HG03060 (cell line): ENCODE results near the gene CASTOR1.

ENCODE experiments used
- ATAC-seq: cut with Tn5 transposase; IDR thresholded peaks from one replicate; pipeline ENCODE4 v1.9.1; 2021; ENCODE audit warnings: low read depth, moderate number of reproducible peaks; ENCODE audit not compliant: unreplicated experiment

Gene CASTOR1

DNA sequence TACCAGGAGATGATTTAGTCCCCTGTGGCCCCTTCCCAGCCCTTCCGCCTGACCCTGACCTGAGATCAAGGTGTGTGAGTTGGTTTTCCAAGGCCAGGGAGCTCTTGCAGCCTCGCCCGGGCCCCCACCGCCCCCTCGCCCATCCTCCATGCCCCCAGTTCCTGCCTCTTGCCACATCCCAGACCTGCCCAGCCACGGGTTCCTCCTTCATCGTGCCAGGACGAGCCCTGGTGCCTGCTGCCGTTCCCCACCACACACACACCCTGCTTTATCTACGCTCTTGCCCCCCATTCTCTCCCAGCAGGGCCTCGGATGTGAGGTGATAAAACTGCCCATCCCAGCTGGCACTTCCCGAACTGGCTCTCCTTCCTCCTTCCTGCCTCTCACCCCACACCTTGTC is 41.3 kb downstream of the CASTOR1 start:
- no peak for ATAC-seq

- no peak for ATAC-seq
Observed at GRCh38 chr22:30247561-30247960, 41.7 kb downstream of the CASTOR1 start.

GRCh38 chr22:30246814-30247376 is 42.4 kb downstream of the CASTOR1 start:
- no peak for ATAC-seq

- ATAC-seq, result no peak
Observed at GRCh38 chr22:30245985-30246813, 43.1 kb downstream of the CASTOR1 start, which contains the start of gene LIF. LIF (minus strand) TSS chr22:30246759; CDS start chr22:30246695, 64 bp downstream.

GRCh38 chr22:30245181-30245984 is 43.9 kb downstream of the CASTOR1 start:
- no peak for ATAC-seq

GRCh38 chr22:30244641-30245040 is 44.7 kb downstream of the CASTOR1 start:
- no peak for ATAC-seq

- ATAC-seq, result no peak
Observed at GRCh38 chr22:30244066-30244465, 45.2 kb downstream of the CASTOR1 start.

DNA sequence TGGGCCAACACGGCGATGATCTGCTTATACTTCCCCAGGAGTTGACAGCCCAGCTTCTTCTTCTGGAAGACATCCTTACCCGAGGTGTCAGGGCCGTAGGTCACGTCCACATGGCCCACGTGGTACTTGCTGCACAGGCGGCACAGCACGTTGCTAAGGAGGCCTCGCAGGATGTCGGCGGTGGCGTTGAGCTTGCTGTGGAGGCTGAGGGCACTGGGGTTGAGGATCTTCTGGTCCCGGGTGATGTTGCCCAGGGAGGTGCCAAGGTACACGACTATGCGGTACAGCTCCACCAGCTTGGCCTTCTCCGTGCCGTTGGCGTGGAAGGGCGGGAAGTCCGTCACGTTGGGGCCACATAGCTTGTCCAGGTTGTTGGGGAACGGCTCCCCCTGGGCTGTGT is 45.6 kb downstream of the CASTOR1 start:
- no peak for ATAC-seq

- ATAC-seq, result no peak
Observed at GRCh38 chr22:30241576-30242371, 47.5 kb downstream of the CASTOR1 start.

DNA sequence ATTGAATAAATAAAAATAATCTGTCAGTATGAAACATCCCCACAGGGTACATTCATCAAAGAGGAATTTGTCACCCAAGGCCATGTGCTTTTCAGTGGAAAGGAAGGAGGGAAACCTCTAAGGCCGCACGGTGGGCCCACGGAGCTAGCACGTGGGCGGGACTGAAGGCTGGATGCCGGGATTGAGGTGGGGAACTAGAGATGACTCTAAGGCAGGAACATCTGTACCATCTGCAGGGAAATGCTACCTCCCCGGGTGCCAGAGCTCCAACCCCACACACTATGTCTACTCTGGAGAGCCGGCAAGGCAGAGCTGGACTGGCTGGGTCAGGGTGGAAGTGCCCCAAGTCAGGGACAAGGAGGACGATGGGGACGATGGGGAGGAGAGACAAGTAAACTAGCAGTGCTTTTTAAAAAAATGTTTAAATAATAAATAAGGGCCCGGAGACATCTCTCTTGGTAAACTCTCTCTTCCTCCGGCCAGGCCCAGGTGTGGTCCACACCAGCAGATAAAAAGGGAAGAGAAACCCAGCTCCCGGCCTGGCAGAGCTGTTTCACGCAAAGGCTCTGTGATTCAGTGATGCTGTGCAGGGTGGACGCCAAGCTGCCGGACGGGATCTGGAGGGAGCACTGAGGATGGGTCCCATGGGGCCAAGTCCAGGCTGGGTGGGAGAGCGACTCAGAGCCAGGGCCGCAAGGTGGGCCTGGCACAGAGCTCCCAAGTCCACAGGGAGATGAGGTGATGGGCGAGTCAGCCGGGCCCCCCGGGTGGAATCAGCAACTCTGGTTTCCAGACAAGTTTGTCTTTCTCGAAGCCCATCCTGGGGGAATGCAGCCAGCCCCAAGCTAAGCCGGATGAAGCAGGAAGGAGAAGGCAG is 48.5 kb downstream of the CASTOR1 start:
- no peak for ATAC-seq

GRCh38 chr22:30239488-30240405 is 49.6 kb downstream of the CASTOR1 start:
- ATAC-seq, result no peak

GRCh38 chr22:30238661-30239487 is 50.4 kb downstream of the CASTOR1 start:
- ATAC-seq, result no peak

GRCh38 chr22:30238136-30238535 is 51.2 kb downstream of the CASTOR1 start:
- no peak for ATAC-seq

DNA sequence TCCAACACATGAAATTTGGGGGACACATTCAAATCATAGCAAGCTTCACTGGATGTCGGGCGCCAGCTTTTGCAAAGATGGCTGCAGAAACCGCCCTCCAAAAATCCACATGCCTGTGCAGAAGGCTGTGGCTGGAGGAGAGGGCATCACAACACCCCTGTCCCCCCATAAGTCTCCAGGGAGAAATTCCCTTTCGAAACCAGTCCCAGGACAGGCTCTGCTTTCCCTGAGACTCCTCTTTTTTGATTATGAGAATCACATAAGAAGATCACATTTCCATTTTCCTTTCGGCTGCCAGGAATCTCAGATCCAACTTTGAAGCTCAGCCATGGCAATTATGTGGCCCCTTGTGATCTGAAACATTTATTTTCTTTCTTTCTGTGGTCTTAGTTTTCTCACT is 52.4 kb downstream of the CASTOR1 start:
- no peak for ATAC-seq

DNA sequence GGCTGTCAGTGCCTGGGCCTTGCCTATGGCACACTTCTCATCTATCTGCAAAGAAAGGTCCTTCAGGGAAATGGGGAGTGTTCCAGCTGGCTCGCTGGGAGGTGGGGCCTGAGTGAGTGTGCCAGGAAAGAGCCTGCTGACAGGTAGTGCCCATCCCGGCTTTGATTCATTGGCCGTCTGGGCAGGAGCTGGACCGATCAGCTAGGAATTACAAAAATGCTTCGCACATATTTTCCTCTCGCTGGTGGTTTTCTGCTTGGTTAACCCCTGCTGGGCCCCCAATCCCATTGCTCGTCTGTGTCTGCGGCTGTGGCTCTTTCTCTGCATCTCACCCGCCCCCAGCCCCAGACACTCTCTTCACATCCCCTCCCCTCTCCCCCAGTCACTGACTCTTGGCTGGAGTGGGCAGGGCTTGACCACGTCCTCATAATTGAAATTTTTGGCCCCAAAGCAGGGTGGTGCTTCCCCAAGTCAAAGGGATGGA is 53.6 kb downstream of the CASTOR1 start:
- ATAC-seq, result no peak
